GM18951 (cell line): ENCODE data around the gene PCDH8.

Source experiments
- POLR2A ChIP-seq: IDR thresholded peaks from 4 replicates; pipeline ENCODE4 v1.6.1; 2011; ENCODE audit warnings: mild to moderate bottlenecking; ENCODE audit not compliant: insufficient read length, insufficient read depth; ENCODE audit errors: extremely low read depth
- in situ Hi-C: fragments of 300-500 bp; cut with MboI; formaldehyde crosslinking; loops from one replicate; pipeline ENCODE4 v1.12.0; 2022; ENCODE audit warnings: low sequenced_read_pairs, mixed read lengths, inconsistent platforms; ENCODE audit not compliant: unreplicated experiment

PCDH8 gene

GRCh38 chr13:52848455-52849195 is at the start of gene PCDH8:
Gene PCDH8, minus strand, starts transcription at chr13:52848640. Its CDS starts 204 bp downstream, at chr13:52848436.
- no peak for TF ChIP-seq POLR2A
- in situ Hi-C loops, result no loop called here

- TF ChIP-seq POLR2A, result no peak
- in situ Hi-C loops, result no loop called here
These were observed 48.6 kb upstream of the PCDH8 start for GRCh38 chr13:52896827-52897659.

GRCh38 chr13:52894413-52894812 is 46.0 kb upstream of the PCDH8 start:
- no peak for TF ChIP-seq POLR2A
- in situ Hi-C loops, result no loop called here

GRCh38 chr13:52892925-52893324 is 44.5 kb upstream of the PCDH8 start:
- TF ChIP-seq POLR2A, result no peak
- in situ Hi-C loops, result no loop called here

- no peak for TF ChIP-seq POLR2A
- in situ Hi-C loops, result no loop called here
These were observed 43.3 kb upstream of the PCDH8 start for GRCh38 chr13:52891706-52892105.

- TF ChIP-seq POLR2A, result no peak
- in situ Hi-C loops, result no loop called here
These were observed 38.7 kb upstream of the PCDH8 start for GRCh38 chr13:52887165-52887564.

GRCh38 chr13:52885141-52885540 is 36.7 kb upstream of the PCDH8 start:
- in situ Hi-C loops, result no loop called here
- no peak for TF ChIP-seq POLR2A

- in situ Hi-C loops, result no loop called here
- no peak for TF ChIP-seq POLR2A
These were observed 36.1 kb upstream of the PCDH8 start for GRCh38 chr13:52884429-52885010.

GRCh38 chr13:52882785-52883184 is 34.3 kb upstream of the PCDH8 start:
- TF ChIP-seq POLR2A, result no peak

GRCh38 chr13:52879950-52880741 is 31.7 kb upstream of the PCDH8 start:
- TF ChIP-seq POLR2A, result no peak
- in situ Hi-C loops, result no loop called here

More at GRCh38 chr13:52882785-52883184, 34.3 kb upstream of the PCDH8 start:
- in situ Hi-C loops, result no loop called here

- no peak for TF ChIP-seq POLR2A
- in situ Hi-C loops, result no loop called here
These were observed 30.4 kb upstream of the PCDH8 start for GRCh38 chr13:52878831-52879230.

GRCh38 chr13:52870143-52870542 is 21.7 kb upstream of the PCDH8 start:
- no peak for TF ChIP-seq POLR2A
- in situ Hi-C loops, result no loop called here

- TF ChIP-seq POLR2A, result no peak
- in situ Hi-C loops, result no loop called here
These were observed 21.2 kb upstream of the PCDH8 start for GRCh38 chr13:52869621-52870020.
